Measurements from ENCODE around the gene CCNJL.

DNA sequence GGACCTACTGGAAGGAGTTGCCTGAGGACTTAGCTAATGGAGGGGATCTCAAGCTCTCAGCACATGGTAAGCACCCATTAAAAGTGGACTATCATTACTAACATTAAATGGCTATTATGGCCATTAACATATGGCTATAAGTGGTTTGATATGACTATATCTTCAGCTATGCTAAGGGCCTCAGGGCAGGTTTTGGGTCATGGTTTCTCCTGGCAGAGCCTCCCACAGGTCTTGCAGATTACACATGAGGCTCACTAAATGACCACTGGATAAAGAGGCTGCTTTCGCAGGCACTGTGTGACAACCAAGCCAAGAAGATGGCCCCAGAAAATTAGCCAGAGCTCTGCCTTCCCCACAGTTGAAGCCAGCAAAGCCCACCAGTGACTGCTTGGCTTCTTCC, 15.4 kb downstream of the CCNJL start:
- TF ChIP-seq, protein P1, sequence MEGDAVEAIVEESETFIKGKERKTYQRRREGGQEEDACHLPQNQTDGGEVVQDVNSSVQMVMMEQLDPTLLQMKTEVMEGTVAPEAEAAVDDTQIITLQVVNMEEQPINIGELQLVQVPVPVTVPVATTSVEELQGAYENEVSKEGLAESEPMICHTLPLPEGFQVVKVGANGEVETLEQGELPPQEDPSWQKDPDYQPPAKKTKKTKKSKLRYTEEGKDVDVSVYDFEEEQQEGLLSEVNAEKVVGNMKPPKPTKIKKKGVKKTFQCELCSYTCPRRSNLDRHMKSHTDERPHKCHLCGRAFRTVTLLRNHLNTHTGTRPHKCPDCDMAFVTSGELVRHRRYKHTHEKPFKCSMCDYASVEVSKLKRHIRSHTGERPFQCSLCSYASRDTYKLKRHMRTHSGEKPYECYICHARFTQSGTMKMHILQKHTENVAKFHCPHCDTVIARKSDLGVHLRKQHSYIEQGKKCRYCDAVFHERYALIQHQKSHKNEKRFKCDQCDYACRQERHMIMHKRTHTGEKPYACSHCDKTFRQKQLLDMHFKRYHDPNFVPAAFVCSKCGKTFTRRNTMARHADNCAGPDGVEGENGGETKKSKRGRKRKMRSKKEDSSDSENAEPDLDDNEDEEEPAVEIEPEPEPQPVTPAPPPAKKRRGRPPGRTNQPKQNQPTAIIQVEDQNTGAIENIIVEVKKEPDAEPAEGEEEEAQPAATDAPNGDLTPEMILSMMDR (conservative IDR thresholded peaks at IDR 0.05; ENCODE audit: low read depth, low read length) = no peak
- TF ChIP-seq EZH2 (IDR thresholded peaks at IDR 0.05; ENCODE audit: borderline replicate concordance, low read depth, low read length, poor library complexity, severe bottlenecking) = no peak
